GM15510 (cell line): ENCODE measurements around the gene NFASC.

Experiments used
- POLR2A ChIP-seq: IDR thresholded peaks from 3 replicates; pipeline ENCODE4 v1.6.1; 2011; ENCODE audit warnings: borderline replicate concordance; ENCODE audit not compliant: insufficient read length; ENCODE audit errors: extremely low read depth

The NFASC gene

GRCh38 chr1:205024679-205025078 is 154.0 kb downstream of the NFASC start:
- no peak for TF ChIP-seq POLR2A

GRCh38 chr1:205025239-205025638 is 154.6 kb downstream of the NFASC start:
- TF ChIP-seq POLR2A: no peak

GRCh38 chr1:205026181-205026580 is 155.5 kb downstream of the NFASC start:
- no peak for TF ChIP-seq POLR2A

DNA sequence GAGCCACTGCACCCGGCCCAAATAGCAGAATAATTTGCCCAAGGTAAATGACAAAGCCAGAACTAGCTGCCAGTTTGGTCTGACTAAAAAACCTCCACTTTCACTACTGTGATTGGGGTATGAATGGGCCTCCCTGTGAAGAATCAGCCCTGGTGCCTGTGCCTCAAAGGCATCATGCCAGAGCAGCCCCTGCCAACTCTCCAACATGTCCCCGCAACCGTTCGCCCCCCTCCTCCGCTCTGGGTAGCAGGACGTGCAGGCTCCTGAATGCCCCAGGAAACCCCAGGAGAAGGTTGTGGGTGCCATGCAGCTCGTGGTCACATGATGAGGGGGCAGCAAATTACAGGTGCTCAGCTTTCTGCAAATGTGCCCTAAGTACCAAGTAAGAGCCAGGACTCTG is 157.7 kb downstream of the NFASC start:
- no peak for TF ChIP-seq POLR2A

- no peak for TF ChIP-seq POLR2A
Observed at GRCh38 chr1:205028924-205029323, 158.3 kb downstream of the NFASC start.

GRCh38 chr1:205030241-205030640 is 159.6 kb downstream of the NFASC start:
- no peak for TF ChIP-seq POLR2A

DNA sequence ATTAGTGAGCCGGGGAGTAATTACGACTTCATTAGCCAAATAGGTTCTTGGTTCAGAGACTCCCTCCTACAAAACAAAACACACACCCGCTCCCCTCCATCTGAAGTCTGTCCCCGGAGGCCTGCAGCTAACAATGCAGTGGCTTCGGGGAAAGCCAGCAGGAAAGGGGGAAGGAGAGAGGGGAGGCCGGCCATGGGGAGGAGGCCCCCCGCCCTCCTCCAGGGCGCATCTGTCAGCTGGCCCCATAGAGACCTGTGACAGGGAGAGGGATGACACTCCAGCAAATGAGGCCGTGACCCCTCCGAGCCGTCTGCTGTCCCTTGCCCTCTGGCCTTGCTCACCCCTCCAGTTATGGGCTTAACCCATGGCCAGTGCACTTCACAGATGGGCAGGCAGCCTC is 160.2 kb downstream of the NFASC start:
- TF ChIP-seq POLR2A: no peak

- no peak for TF ChIP-seq POLR2A
Observed at GRCh38 chr1:205032508-205032907, 161.8 kb downstream of the NFASC start.

DNA sequence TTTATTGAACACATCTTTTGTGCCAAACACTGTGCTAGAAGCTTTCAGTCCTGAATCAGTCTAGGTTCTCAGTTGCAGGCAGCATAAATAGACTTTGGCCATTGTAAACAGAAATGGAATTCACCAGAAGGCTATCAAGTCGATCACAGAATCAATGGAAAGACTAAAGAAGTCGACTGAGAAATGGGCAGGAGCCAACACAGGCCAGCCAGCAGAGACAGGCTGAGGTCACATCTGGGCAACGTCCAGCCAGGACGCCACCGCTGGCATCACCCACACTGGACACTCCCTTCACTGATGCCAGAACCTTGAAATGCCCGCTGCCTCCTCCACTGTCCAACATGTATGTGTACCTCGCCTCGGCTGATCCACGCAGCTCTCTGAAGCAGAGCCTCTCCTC is 166.9 kb downstream of the NFASC start:
- TF ChIP-seq POLR2A: no peak

DNA sequence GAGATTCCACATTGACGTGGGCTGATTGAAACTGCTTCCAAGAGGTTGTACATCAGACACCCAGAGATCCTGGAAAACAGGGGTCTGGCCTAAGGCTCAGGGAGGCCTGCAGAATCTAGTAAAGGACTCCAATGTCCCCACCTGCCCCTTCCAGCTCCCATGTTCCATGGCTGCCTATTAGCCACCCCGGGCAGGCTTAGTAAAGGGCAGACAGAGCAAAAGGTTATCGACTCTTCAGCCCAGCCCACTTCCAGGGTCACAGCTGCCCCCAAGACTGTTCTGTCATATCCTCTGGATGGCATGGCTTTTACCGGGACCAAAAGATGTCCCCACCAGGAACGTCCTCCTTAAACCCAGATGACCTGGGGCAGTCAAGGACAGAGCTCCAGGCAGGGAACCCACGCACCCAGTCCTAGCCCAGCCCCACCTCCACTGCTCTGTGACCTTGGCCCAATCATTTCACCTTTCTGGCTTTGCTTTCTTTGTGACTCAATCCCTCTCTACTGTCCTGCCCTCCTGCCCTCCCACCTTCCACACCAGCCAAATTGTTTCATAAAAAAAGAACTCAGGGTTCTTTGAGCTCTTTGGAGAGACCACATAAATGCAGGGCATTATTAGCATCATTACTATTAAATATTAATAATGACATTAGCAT is 167.6 kb downstream of the NFASC start:
- TF ChIP-seq POLR2A: no peak

GRCh38 chr1:205041001-205041715 is 170.5 kb downstream of the NFASC start:
- no peak for TF ChIP-seq POLR2A

- TF ChIP-seq POLR2A: no peak
Observed at GRCh38 chr1:205041998-205042910, 171.6 kb downstream of the NFASC start.

GRCh38 chr1:205042911-205043806 is 172.5 kb downstream of the NFASC start, which contains the start of gene CNTN2:
Gene CNTN2, plus strand, starts transcription at chr1:205043212. Its CDS starts 9,974 bp downstream, at chr1:205053186.
- TF ChIP-seq POLR2A: no peak

DNA sequence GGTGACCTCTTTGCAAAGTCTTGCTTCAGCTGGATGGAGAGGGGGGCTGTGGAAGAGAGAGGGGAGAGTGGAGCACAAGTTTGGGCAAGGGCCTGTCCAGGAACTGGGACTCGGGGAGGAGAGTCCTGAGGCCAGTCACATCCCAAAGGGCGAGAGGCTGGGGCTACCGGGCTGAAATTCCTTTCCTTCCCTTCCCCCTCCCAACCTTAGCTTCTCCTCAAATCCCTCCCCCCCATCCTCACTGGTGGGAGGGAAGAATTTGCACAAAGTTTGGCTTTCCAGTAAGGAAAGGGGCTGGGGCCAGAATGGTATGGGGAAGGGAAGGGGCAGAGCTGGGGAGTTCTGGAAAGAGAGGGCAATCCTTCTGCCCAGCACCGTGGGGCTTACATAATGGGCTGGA is 173.2 kb downstream of the NFASC start:
- no peak for TF ChIP-seq POLR2A
